PC-3 (cell line): Measurements from ENCODE around the gene ZBTB21.

ENCODE experiments used
- EZH2 ChIP-seq: fragments of 300-600 bp; sonication (generic); IDR thresholded peaks from one replicate; pipeline ENCODE4 v1.6.1; 2017; ENCODE audit warnings: antibody characterized with exemption, mild to moderate bottlenecking, low read length; ENCODE audit not compliant: unreplicated experiment
- TF ChIP-seq, protein P1 (sequence below): fragments of 300-600 bp; sonication (generic); conservative IDR thresholded peaks from 2 replicates; pipeline ENCODE4 v1.5.1; 2017; ENCODE audit warnings: antibody characterized with exemption, low read depth, mild to moderate bottlenecking, low read length

DNA sequence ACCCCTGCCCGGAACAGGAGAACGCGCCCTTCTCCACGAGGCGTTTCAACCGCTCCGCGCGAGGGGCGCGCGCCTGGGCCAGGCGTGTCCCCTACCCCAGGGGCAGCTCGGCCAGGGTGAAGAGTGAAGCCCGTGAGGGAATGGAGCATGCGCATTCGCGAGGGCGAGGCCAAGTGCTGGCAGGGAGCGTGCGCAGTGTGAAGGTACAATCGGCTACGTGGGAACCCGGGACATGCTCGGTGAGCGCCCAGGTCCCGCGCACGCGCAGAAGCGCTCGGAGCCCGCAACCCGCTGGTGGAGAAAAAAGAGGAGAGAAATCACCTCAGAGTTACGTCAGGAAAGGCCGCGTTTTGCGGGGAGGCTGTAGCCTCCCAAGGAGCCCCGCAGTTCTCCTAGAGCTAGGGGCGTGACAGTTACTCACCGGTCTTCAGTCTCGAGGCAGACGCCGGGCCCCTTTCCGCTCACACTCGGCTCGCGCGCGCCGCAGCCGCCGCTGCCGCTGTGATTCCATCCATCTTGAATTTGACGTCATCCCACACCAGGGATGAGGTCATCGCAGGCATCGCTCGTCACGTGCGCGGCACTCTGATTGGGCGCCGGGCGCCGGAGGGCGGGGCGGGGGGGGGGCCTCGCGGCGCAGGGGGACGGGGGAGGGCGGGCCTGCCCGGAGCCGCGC is at the start of gene ZBTB21:
- TF ChIP-seq EZH2, result no peak
- TF ChIP-seq, protein P1, sequence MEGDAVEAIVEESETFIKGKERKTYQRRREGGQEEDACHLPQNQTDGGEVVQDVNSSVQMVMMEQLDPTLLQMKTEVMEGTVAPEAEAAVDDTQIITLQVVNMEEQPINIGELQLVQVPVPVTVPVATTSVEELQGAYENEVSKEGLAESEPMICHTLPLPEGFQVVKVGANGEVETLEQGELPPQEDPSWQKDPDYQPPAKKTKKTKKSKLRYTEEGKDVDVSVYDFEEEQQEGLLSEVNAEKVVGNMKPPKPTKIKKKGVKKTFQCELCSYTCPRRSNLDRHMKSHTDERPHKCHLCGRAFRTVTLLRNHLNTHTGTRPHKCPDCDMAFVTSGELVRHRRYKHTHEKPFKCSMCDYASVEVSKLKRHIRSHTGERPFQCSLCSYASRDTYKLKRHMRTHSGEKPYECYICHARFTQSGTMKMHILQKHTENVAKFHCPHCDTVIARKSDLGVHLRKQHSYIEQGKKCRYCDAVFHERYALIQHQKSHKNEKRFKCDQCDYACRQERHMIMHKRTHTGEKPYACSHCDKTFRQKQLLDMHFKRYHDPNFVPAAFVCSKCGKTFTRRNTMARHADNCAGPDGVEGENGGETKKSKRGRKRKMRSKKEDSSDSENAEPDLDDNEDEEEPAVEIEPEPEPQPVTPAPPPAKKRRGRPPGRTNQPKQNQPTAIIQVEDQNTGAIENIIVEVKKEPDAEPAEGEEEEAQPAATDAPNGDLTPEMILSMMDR, result no peak
